ENCODE measurements around the gene NEDD4.

NEDD4 gene

DNA sequence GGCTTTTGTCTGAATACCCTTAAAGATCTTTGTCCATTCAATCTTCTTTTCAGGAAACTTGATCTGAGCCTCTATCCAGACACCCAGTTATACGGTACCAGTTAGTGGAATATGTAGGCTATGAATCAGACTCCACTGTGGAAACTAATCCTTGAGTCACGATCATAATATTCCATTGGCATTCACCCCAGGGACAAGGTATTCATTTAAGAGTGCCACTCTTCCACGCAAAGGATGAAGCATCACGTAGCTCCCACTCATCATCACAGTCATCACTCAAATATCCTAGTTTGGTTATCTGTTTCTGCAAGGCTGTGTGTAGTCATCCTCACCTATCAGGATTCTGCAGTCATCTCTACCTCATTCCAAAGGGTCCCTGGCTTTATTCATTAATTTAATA is 85.6 kb downstream of the NEDD4 start:
- no peak for DNase-seq (ENCODE audit: low read depth)
- TF ChIP-seq, protein P1, sequence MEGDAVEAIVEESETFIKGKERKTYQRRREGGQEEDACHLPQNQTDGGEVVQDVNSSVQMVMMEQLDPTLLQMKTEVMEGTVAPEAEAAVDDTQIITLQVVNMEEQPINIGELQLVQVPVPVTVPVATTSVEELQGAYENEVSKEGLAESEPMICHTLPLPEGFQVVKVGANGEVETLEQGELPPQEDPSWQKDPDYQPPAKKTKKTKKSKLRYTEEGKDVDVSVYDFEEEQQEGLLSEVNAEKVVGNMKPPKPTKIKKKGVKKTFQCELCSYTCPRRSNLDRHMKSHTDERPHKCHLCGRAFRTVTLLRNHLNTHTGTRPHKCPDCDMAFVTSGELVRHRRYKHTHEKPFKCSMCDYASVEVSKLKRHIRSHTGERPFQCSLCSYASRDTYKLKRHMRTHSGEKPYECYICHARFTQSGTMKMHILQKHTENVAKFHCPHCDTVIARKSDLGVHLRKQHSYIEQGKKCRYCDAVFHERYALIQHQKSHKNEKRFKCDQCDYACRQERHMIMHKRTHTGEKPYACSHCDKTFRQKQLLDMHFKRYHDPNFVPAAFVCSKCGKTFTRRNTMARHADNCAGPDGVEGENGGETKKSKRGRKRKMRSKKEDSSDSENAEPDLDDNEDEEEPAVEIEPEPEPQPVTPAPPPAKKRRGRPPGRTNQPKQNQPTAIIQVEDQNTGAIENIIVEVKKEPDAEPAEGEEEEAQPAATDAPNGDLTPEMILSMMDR (IDR thresholded peaks at IDR 0.05; ENCODE audit: low read depth, low read length, missing control alignments), result no peak
- H3K4me3 ChIP-seq (ENCODE audit: low read depth, low read length), result no peak overlapping the region

DNA sequence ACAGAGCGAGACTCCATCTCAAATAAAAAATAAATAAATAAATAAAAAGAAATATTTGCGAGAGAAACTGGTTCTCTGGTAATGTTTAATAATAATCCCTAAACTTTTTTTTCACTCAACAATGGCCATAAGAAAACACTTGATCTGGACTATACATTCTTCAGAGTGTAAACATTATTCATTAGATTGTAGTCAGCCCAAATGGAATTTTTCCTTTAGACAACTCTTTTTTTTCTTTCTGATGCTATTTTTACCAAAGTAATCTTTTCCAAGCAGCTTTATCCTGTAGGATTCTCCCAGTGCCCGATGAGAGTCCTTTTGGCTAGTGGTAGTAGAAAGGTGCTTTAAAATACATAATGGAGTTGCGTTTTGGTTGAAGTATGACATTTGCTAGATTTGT is 90.4 kb downstream of the NEDD4 start:
- no peak overlapping the region for H3K4me3 ChIP-seq (ENCODE audit: low read depth, low read length)
- DNase-seq (ENCODE audit: low read depth), result no peak
- TF ChIP-seq, protein P1 (IDR thresholded peaks at IDR 0.05; ENCODE audit: low read depth, low read length, missing control alignments), result no peak

DNA sequence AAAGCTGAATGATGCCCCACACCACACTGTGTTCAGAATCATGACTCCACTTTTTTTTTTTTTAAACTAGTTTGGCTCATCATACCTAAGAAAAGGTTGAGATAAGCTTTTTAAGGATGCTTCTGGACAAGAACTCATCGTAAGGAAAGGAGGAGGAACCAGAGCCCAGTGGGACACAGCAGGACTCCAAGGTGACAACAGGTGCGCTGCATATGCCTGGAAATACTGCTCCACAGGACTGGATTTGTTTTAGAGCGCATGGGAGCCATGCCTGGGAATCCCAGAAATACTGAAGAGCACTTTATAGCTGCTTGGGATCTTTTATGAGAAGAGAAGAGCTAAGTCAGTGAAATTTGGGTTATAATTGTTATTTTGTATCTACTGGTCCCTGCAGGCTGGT is 93.4 kb downstream of the NEDD4 start:
- no peak overlapping the region for H3K4me3 ChIP-seq (ENCODE audit: low read depth, low read length)
- DNase-seq (ENCODE audit: low read depth), result no peak
- TF ChIP-seq, protein P1 (IDR thresholded peaks at IDR 0.05; ENCODE audit: low read depth, low read length, missing control alignments), result no peak

DNA sequence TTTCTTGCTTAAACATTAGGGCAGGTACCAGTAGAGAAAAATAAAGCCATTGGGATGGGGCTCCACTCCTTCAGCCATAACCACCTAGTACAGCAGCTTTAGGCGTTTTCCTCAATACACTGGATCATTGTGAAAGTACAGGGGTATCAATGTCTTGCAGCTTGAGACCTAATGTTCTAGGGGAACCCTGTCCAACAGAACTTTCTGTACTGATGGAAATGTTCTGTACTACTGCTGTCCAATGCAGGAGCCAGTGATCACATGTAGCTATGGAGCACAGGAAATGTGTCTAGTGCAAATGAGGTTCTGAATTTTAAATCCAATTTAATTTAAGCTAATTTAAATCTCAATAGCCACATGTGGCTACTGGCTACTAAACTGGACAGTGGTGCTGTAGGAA is 93.9 kb downstream of the NEDD4 start:
- no peak for DNase-seq (ENCODE audit: low read depth)
- H3K4me3 ChIP-seq (ENCODE audit: low read depth, low read length), result no peak overlapping the region
- TF ChIP-seq, protein P1 (IDR thresholded peaks at IDR 0.05; ENCODE audit: low read depth, low read length, missing control alignments), result no peak

DNA sequence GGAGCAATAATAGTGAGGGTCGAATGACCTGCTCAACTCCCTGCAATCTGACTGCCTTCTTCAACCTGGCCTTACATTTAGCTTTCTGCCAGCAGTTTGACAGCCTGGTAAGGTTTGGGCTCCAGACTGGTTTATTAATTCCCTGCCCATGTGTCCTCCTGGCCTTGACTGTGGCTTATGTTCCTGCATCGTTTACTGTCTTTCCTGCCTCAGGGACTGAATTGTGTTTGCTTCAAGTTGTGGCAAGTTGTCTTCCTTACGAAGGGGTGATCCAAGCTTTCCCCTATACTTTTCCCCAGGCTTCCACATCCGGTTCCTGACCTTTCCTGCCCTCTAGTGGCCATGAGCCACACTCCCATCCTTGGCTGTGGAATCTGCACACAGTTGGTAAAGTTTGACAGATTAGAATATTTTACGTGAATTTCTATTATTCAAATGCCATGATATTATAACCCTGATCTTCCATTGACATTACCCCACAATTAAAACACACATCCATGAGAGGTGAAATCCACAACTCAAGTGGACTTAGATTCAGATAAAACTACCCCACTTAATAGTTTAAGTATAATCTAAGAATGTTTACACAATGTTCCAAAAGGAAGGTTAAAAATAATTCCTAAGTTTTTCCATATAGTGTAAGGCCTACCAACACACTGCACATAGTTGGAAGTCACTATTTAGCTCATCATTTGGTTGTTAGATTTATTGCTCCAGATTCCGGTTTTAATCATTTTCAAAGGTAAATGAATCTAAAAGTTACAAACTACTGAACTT is 95.7 kb downstream of the NEDD4 start:
- DNase-seq (ENCODE audit: low read depth), result no peak
- no peak overlapping the region for H3K4me3 ChIP-seq (ENCODE audit: low read depth, low read length)
- TF ChIP-seq, protein P1 (IDR thresholded peaks at IDR 0.05; ENCODE audit: low read depth, low read length, missing control alignments), result peak; percentile 82

DNA sequence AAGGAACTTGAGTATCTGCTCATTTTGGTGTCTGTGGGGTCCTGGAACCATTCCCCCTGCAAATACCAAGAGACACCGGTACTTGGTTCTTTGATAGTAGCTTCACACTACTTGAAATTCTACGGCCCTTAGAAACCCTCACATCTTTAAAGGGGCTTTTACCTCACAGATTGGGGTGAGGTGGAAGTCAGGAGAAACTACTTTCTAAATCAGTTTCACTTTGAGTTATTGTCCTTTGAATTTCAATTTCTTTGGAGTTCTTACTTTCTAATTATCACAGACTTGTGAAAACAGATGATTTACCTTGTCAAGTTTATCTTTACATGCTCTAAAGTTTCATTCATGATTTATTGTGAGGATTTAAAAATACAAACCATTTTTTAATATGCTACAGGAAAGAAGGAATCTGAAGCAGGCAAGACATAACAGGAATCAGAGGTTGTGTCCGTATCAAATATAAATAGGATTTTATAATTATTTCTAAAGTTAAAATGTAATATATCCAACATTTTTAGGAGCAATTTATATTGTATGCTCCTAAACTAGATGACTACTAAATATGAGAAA is 98.9 kb downstream of the NEDD4 start:
- H3K4me3 ChIP-seq (ENCODE audit: low read depth, low read length), result no peak overlapping the region
- no peak for DNase-seq (ENCODE audit: low read depth)
- TF ChIP-seq, protein P1 (IDR thresholded peaks at IDR 0.05; ENCODE audit: low read depth, low read length, missing control alignments), result no peak

DNA sequence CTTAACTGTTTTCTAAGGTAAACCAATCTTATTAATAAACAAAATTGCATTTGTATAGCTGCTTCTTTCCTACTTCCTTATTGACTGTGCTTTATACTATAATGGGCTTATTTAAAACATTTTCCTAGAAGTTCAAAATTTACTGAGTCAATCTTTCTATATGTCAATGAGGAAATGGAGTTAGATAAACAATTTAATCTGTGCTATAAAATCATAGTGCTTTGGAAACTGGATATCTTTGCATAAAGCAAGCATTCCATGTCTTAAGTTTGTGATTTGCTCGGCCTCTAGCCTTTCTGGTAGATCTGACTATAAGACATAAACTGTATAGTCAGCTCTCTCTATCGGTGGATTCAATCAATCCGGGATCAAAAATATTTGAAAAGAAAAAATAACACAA is 99.6 kb downstream of the NEDD4 start:
- no peak for DNase-seq (ENCODE audit: low read depth)
- TF ChIP-seq, protein P1 (IDR thresholded peaks at IDR 0.05; ENCODE audit: low read depth, low read length, missing control alignments), result no peak
- H3K4me3 ChIP-seq (ENCODE audit: low read depth, low read length), result no peak overlapping the region
